Measurements from ENCODE around the gene SPAG6.

GRCh38 chr10:22429981-22430421 lies 84.7 kb downstream of the SPAG6 start:
- no peak for TF ChIP-seq ARNTL (CRISPR knock-in tag; IDR thresholded peaks at IDR 0.05; ENCODE audit: borderline replicate concordance, low read depth)
- TF ChIP-seq ZC3H10 (CRISPR knock-in tag; IDR thresholded peaks at IDR 0.05) = no peak

Data from SK-N-SH treated with all-trans-retinoic acid at 6 μM for 48 hours (cell line).